K562 (cell line): ENCODE data around the gene NCKAP1. TPM values are rescaled to one million over a fixed set of nuclear protein-coding genes. Genes with fewer than 3 reads are reported as not detected.
A peak's percentile ranks its signal among the peaks of the same experiment; 100 is the strongest.

Experiments
- ASH1L ChIP-seq: fragments of 450-650 bp; IDR thresholded peaks from 2 replicates; pipeline ENCODE4 v1.6.1; 2018; ENCODE audit warnings: borderline replicate concordance, mild to moderate bottlenecking, low read depth; ENCODE audit not compliant: partially characterized antibody
- ATF1 ChIP-seq, 2 experiments: fragments of 450-650 bp in 1 of 2; IDR thresholded peaks; 2 replicates each; pipeline ENCODE4 v1.6.1; 2016; ENCODE audit warnings: missing compliant biosample characterization in 1 of 2, missing genetic modification characterization in 1 of 2
- E2F5 ChIP-seq: sonication (generic); formaldehyde crosslinking; IDR thresholded peaks from 2 replicates; pipeline ENCODE4 v1.8.0; 2022; ENCODE audit warnings: mild to moderate bottlenecking, missing genetic modification reagents
- ESRRA ChIP-seq: fragments of 450-650 bp; IDR thresholded peaks from 2 replicates; pipeline ENCODE4 v1.6.1; 2014; ENCODE audit warnings: low read depth, mild to moderate bottlenecking, moderate library complexity, borderline replicate concordance
- HDGF ChIP-seq: fragments of 450-650 bp; IDR thresholded peaks from 2 replicates; pipeline ENCODE4 v1.6.1; 2016
- MNT ChIP-seq, 2 experiments: fragments of 450-650 bp; conservative IDR thresholded peaks; 2 replicates each; pipeline ENCODE4 v1.6.1; 2017; ENCODE audit warnings: mild to moderate bottlenecking in 2 of 2, moderate library complexity in 2 of 2
- MTA3 ChIP-seq: fragments of 450-650 bp; formaldehyde crosslinking; IDR thresholded peaks from 2 replicates; pipeline ENCODE4 v1.6.1; 2017; ENCODE audit warnings: mild to moderate bottlenecking, borderline replicate concordance
- NBN ChIP-seq: fragments of 450-650 bp; IDR thresholded peaks from 2 replicates; pipeline ENCODE4 v1.6.1; 2016; ENCODE audit warnings: low read depth, mild to moderate bottlenecking
- POLR2G ChIP-seq: fragments of 200-400 bp; formaldehyde crosslinking; IDR thresholded peaks from 2 replicates; pipeline ENCODE4 v1.6.1; 2017; ENCODE audit warnings: low read depth, mild to moderate bottlenecking, antibody characterized with exemption, low read length, moderate library complexity
- POLR3A ChIP-seq: IDR thresholded peaks from 2 replicates; pipeline ENCODE4 v1.6.1; 2011; ENCODE audit warnings: borderline replicate concordance, mild to moderate bottlenecking, moderate library complexity; ENCODE audit not compliant: insufficient read length, insufficient read depth; ENCODE audit errors: extremely low read depth
- PYGO2 ChIP-seq: fragments of 450-650 bp; IDR thresholded peaks from 2 replicates; pipeline ENCODE4 v1.6.1; 2016; ENCODE audit warnings: mild to moderate bottlenecking, missing genetic modification characterization, moderate library complexity, missing compliant biosample characterization
- SIN3A ChIP-seq, 2 experiments: fragments of 150-350 bp in 1 of 2; IDR thresholded peaks; 2 replicates each; pipeline ENCODE4 v1.6.1; 2011 to 2016; ENCODE audit warnings: borderline replicate concordance in 2 of 2, low read depth in 2 of 2, low read length in 2 of 2, mild to moderate bottlenecking in 2 of 2, moderate library complexity in 2 of 2; ENCODE audit not compliant: control insufficient read depth in 1 of 2
- SMARCA4 ChIP-seq: fragments of 450-650 bp; IDR thresholded peaks from 2 replicates; pipeline ENCODE4 v1.6.1; 2016
- SP1 ChIP-seq: sonication (generic); formaldehyde crosslinking; IDR thresholded peaks from 2 replicates; pipeline ENCODE4 v1.8.1; 2022; ENCODE audit warnings: mild to moderate bottlenecking, missing genetic modification reagents
- TEAD4 ChIP-seq, 2 experiments: sonication (generic) in 1 of 2; formaldehyde crosslinking in 1 of 2; IDR thresholded peaks; 2 replicates each; pipeline versions ENCODE4 v1.6.1 to v1.8.0; 2012 to 2022; ENCODE audit warnings: borderline replicate concordance in 1 of 2, inconsistent platforms in 1 of 2, low read length in 1 of 2, mild to moderate bottlenecking in 1 of 2, missing genetic modification reagents in 1 of 2
- UBTF ChIP-seq, 2 experiments: IDR thresholded peaks; 2 replicates each; pipeline ENCODE4 v1.6.1; 2012; ENCODE audit warnings: improper control_type of control experiment in 2 of 2, low read depth in 2 of 2, low read length in 2 of 2, borderline replicate concordance in 1 of 2
- ZNF23 ChIP-seq: fragments of 250-450 bp; sonication (Bioruptor Pico); IDR thresholded peaks from 2 replicates; pipeline ENCODE4 v1.4.0; 2020; ENCODE audit warnings: mild to moderate bottlenecking
- ZNF239 ChIP-seq: fragments of 250-450 bp; sonication (Bioruptor Pico); IDR thresholded peaks from 2 replicates; pipeline ENCODE4 v1.4.0; 2020; ENCODE audit warnings: mild to moderate bottlenecking
- polyA plus RNA-seq, 8 experiments: library from polyadenylated mRNA; depleted of rRNA in 4 of 8; stranded (reverse) in 5 of 8; unstranded in 3 of 8; fragments of >200 nt; fragmentation: Nextera tagmentation in 2 of 8; fragmentation: Illumina TruSeq in 1 of 8; extraction: Ambion mirVana in 2 of 8; extraction: Trizol in 1 of 8; gene quantifications; 2 replicates each; pipeline versions ENCODE4 v1.2.1 to v1.2.3, GENCODE V29; 2011 to 2014; ENCODE audit warnings: inconsistent platforms in 1 of 8, missing spikeins in 1 of 8
- total RNA-seq, 7 experiments: library from RNA; depleted of rRNA in 6 of 7; stranded (reverse); fragments of >200 nt in 6 of 7; fragmentation: Illumina TruSeq in 2 of 7; extraction: Trizol in 2 of 7; gene quantifications; 2 replicates each; pipeline versions ENCODE4 v1.2.1 to v1.2.3, GENCODE V29; 2011 to 2021; ENCODE audit warnings: low replicate concordance in 1 of 7
- TF ChIP-seq, protein P1 (sequence below): sonication (generic); formaldehyde crosslinking; IDR thresholded peaks from 2 replicates; pipeline ENCODE4 v1.8.1; 2023; ENCODE audit warnings: mild to moderate bottlenecking, missing genetic modification reagents
- TF ChIP-seq, protein P2 (sequence below): sonication (generic); formaldehyde crosslinking; IDR thresholded peaks from 2 replicates; pipeline ENCODE4 v1.9.0; 2022; ENCODE audit warnings: mild to moderate bottlenecking, missing genetic modification reagents

Gene NCKAP1
- total and polyA plus RNA-seq, 9 of the 15 experiments (the other 6 are each of a cell fraction or from before 2014, with no cell fraction given): 34.0 to 153 (median 88.7) TPM

GRCh38 chr2:183078464-183079138 lies 40.3 kb upstream of the NCKAP1 start, which contains the start of gene DUSP19 (continued):
- peak; percentile 78; the same call in 1 of the 2 replicates for TF ChIP-seq MTA3
- no peak for TF ChIP-seq ATF1 (CRISPR knock-in tag; IDR thresholded peaks at IDR 0.05)
- TF ChIP-seq ATF1 (tag; IDR thresholded peaks at IDR 0.05): peak; percentile 69
- peak; percentile 55 for TF ChIP-seq POLR2G
- no peak for TF ChIP-seq POLR3A
- TF ChIP-seq, protein P1, sequence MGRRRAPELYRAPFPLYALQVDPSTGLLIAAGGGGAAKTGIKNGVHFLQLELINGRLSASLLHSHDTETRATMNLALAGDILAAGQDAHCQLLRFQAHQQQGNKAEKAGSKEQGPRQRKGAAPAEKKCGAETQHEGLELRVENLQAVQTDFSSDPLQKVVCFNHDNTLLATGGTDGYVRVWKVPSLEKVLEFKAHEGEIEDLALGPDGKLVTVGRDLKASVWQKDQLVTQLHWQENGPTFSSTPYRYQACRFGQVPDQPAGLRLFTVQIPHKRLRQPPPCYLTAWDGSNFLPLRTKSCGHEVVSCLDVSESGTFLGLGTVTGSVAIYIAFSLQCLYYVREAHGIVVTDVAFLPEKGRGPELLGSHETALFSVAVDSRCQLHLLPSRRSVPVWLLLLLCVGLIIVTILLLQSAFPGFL (CRISPR knock-in tag): no peak
- peak; percentile 56 for TF ChIP-seq TEAD4 (IDR thresholded peaks at IDR 0.05; ENCODE audit: low read length)
- TF ChIP-seq TEAD4 (CRISPR knock-in tag; IDR thresholded peaks at IDR 0.05; ENCODE audit: borderline replicate concordance): no peak
- TF ChIP-seq ZNF239: peak; percentile 19; the same call in 1 of the 2 replicates
- peak in 1 of 2 experiments; percentile 53; a peak in 2 of 4 replicates for TF ChIP-seq MNT (conservative IDR thresholded peaks at IDR 0.05)
- peak; percentile 77 for TF ChIP-seq ASH1L
- TF ChIP-seq SP1 (CRISPR knock-in tag): peak; percentile 63; the same call in 1 of the 2 replicates
- 0 out of 2 replicates have a peak, but pooled peaks have one; percentile 40 for TF ChIP-seq E2F5 (CRISPR knock-in tag)
- no peak for TF ChIP-seq ZNF23 (CRISPR knock-in tag)
- TF ChIP-seq, protein P2, sequence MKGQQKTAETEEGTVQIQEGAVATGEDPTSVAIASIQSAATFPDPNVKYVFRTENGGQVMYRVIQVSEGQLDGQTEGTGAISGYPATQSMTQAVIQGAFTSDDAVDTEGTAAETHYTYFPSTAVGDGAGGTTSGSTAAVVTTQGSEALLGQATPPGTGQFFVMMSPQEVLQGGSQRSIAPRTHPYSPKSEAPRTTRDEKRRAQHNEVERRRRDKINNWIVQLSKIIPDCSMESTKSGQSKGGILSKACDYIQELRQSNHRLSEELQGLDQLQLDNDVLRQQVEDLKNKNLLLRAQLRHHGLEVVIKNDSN (CRISPR knock-in tag): no peak
- TF ChIP-seq NBN: peak; percentile 66
- TF ChIP-seq ESRRA: peak; percentile 92
- peak; percentile 26; the same call in 1 of the 2 replicates for TF ChIP-seq SMARCA4
- no peak for TF ChIP-seq HDGF
- TF ChIP-seq SIN3A (IDR thresholded peaks at IDR 0.05; ENCODE audit: borderline replicate concordance in 2 of 2, control insufficient read depth in 1 of 2, low read depth in 2 of 2, low read length in 2 of 2): peak in 1 of 2 experiments; percentile 50; a peak in 1 of 4 replicates
- TF ChIP-seq PYGO2 (tag): no peak
- 0 out of 4 replicates have a peak, but pooled peaks have one; percentile 14 to 37 for TF ChIP-seq UBTF (IDR thresholded peaks at IDR 0.05; ENCODE audit: borderline replicate concordance in 1 of 2, low read depth in 2 of 2, low read length in 2 of 2)
